Stimulated activated CD4-positive, alpha-beta T cell treated with anti-CD3 and anti-CD28 coated beads, Interleukin-4, amount 100 ng/mL, for 48 hours (primary cell): Measurements from ENCODE around the gene DHX57.

Experiments
- DNase-seq, 2 donors: peaks; one replicate each; pipeline ENCODE4 v3.0.0-alpha.2; 2020; ENCODE audit warnings: low read depth in 2 of 2

The DHX57 gene

GRCh38 chr2:38875576-38876367, at the start of gene DHX57, which contains the start of gene MORN2:
Gene DHX57 (minus strand): TSS chr2:38875934. CDS start chr2:38868405, 7,529 bp downstream.
Gene MORN2 (plus strand): TSS chr2:38875976.
- peak; percentile 72 to 78 for DNase-seq

- DNase-seq, result no peak
These were observed 47.2 kb upstream of the DHX57 start for GRCh38 chr2:38922902-38923301.

- DNase-seq, result no peak
These were observed 46.7 kb upstream of the DHX57 start for GRCh38 chr2:38922389-38922788.

GRCh38 chr2:38912619-38913018, 36.9 kb upstream of the DHX57 start:
- DNase-seq, result no peak

GRCh38 chr2:38911191-38911590, 35.5 kb upstream of the DHX57 start:
- no peak for DNase-seq

GRCh38 chr2:38909872-38910271, 34.1 kb upstream of the DHX57 start:
- DNase-seq, result no peak

GRCh38 chr2:38907743-38908562, 32.2 kb upstream of the DHX57 start:
- DNase-seq, result peak in 1 of 2 donors; percentile 7

GRCh38 chr2:38907242-38907641, 31.5 kb upstream of the DHX57 start:
- DNase-seq, result no peak

- DNase-seq, result no peak
These were observed 29.5 kb upstream of the DHX57 start for GRCh38 chr2:38905251-38905650.

GRCh38 chr2:38900726-38901125, 25.0 kb upstream of the DHX57 start:
- no peak for DNase-seq

GRCh38 chr2:38898256-38898655, 22.5 kb upstream of the DHX57 start:
- DNase-seq, result no peak

GRCh38 chr2:38892819-38893218, 17.1 kb upstream of the DHX57 start:
- no peak for DNase-seq

- DNase-seq, result no peak
These were observed 13.8 kb upstream of the DHX57 start, which contains the start of gene ARHGEF33 for GRCh38 chr2:38889575-38889974. Gene ARHGEF33 (plus strand): TSS chr2:38889875. CDS start chr2:38919448, 29,573 bp downstream.

- no peak for DNase-seq
These were observed 13.3 kb upstream of the DHX57 start for GRCh38 chr2:38889045-38889444.

GRCh38 chr2:38887902-38888554, 12.3 kb upstream of the DHX57 start:
- DNase-seq, result no peak

- DNase-seq, result no peak
These were observed 11.6 kb upstream of the DHX57 start for GRCh38 chr2:38887347-38887746.

GRCh38 chr2:38886063-38886462, 10.3 kb upstream of the DHX57 start:
- no peak for DNase-seq

- DNase-seq, result no peak
These were observed 673 bp upstream of the DHX57 start for GRCh38 chr2:38876407-38876806.

GRCh38 chr2:38875227-38875575, 533 bp downstream of the DHX57 start:
- DNase-seq, result no peak

GRCh38 chr2:38873763-38874162, 2.0 kb downstream of the DHX57 start:
- no peak for DNase-seq

GRCh38 chr2:38871432-38871831, 4.3 kb downstream of the DHX57 start:
- DNase-seq, result no peak

GRCh38 chr2:38866773-38867443, 8.8 kb downstream of the DHX57 start:
- no peak for DNase-seq
